Motor neuron (in vitro differentiated cells): ENCODE results near the gene TSC1. TPM values are rescaled to one million over a fixed set of nuclear protein-coding genes. Genes with fewer than 3 reads are reported as not detected.

ENCODE experiments used
- ATAC-seq, 8 experiments: fragments of 200-7000 bp; cut with Tn5 transposase; replicated peaks in 6 of 8; 2 replicates each; pipeline ENCODE4 v1.8.0; 2021; ENCODE audit warnings: mild to moderate bottlenecking in 8 of 8, moderate library complexity in 8 of 8
- H3K27ac ChIP-seq, 2 donors: fragments of 250-450 bp; sonication (Bioruptor Pico); 2 replicates each; pipeline ENCODE4 v1.9.0; 2021; ENCODE audit warnings: antibody characterized with exemption in 2 of 2, mild to moderate bottlenecking in 2 of 2, moderate library complexity in 1 of 2
- H3K4me1 ChIP-seq, 2 donors: fragments of 250-450 bp; sonication (Bioruptor Pico); replicated peaks in 1 of 2; 2 replicates each; pipeline ENCODE4 v1.6.1; 2021; ENCODE audit warnings: antibody characterized with exemption in 2 of 2, mild to moderate bottlenecking in 2 of 2, moderate library complexity in 1 of 2
- H3K4me3 ChIP-seq, 5 donors: fragments of 250-450 bp; sonication (Bioruptor Pico); 2 replicates each; pipeline ENCODE4 v1.9.0; 2021; ENCODE audit warnings: antibody characterized with exemption in 5 of 5, mild to moderate bottlenecking in 5 of 5, moderate library complexity in 4 of 5
- WGBS, 10 experiments: fragments of 450-650 bp; shearing (Covaris generic); methylation state at CpG; one replicate each; pipeline ENCODE4 v1.0.0; 2022; 5-methylcytosine and 5-hydroxymethylcytosine counted together
- in situ Hi-C, 9 experiments: fragments of 400-800 bp; cut with MboI; loops; one replicate each; pipeline ENCODE4 v1.15.0; 2021; ENCODE audit warnings: low sequenced_read_pairs in 9 of 9, low pct_unique_long_range_greater_than_20kb in 2 of 9; ENCODE audit not compliant: unreplicated experiment in 9 of 9
- total RNA-seq, 8 experiments: library from RNA; unstranded; fragments of 300-600 nt; gene quantifications; 2 replicates each; pipeline versions ENCODE4 v1.2.3 to v1.2.4, GENCODE V29; 2022

Gene TSC1
- total RNA-seq, 8 experiments from 2014 or later: 22.0 to 58.6 (median 31.4) TPM

DNA sequence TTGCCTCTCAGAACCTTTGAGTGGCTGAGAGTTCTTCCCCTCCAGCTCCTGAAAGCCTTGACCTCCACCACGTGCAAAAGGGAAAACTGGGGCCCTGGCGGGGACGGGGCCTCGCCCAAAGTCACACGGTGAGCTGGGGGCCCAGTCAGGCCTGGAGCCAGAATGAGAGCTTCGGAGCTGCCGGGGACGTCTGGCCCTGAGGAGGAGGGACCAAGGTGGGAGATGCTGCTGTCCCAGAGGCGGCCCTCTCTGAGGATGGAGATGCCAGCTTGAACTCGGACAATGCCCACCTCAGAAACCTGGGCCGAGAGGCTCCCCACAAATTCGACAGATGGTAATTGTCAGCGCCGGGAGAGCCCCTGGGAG is 67.0 kb downstream of the TSC1 start:
- in situ Hi-C loops: no loop called here
- H3K4me1 ChIP-seq: peaks cover 3 to 5% of the 10 kb centered on the region in 2 donors
- ATAC-seq: no peak
- WGBS, 10 experiments: 41 to 60% methylated on average over 4 to 11 of the region's 14 CpGs; no CpG with 5 or more reads in 8 of the 10 experiments
- H3K4me3 ChIP-seq: peak overlapping the region; percentile 72 to 97 (median 84)
- H3K27ac ChIP-seq: no peak overlapping the region

DNA sequence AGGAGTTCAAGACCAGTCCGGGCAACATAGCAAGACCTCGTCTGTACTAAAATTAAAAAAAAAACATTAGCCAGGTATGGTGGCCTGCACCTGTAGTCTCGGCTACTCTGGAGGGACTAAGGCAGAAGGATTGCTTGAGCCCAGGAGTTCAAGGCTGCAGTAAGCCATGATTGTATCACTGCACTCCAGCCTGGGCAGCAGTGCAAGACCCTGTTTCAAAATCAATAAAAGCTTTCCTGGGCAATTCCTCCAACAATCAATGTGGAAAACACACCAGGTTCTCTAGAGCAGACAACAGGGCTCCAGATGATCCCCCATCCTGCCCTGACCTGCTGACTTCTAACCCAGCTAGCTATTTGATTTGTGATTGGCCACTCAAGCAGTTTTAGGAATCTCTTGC is 67.6 kb downstream of the TSC1 start:
- no peak for ATAC-seq
- WGBS, 10 experiments: 0 to 92% (median 82%) methylated on average over 1 to 3 of the region's 3 CpGs; no CpG with 5 or more reads in 3 of the 10 experiments
- in situ Hi-C loops: no loop called here
- Histone ChIP-seq H3K27ac (no peak overlapping the region), H3K4me1 (peaks cover 3 to 5% of the 10 kb centered on the region in 2 donors), H3K4me3 (peak overlapping the region in 1 of 5 donors; percentile 84)

DNA sequence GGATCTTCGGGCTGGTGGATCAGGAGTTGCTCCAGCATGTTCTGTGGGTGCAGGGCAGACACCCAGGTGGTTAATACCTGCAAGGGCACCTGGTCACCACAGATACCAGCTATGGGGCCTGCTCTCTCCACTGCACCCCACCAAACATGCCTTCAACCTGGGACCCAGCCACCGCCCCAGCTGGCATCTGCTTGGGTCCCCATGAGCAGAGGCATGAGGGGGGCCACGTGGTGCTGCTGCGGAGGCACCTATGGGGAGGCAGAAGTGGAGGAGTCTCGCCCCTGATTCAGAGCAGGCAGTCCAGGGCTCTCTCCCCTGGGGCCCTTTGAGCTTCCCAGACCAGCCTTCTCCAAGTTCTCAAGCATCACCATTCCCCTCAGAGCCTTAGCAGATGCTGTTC is 69.3 kb downstream of the TSC1 start:
- WGBS, 10 experiments: 20 to 87% (median 56%) methylated on average over 1 to 3 of the region's 5 CpGs; no CpG with 5 or more reads in 6 of the 10 experiments
- Histone ChIP-seq H3K4me3 (no peak overlapping the region), H3K27ac (no peak overlapping the region), H3K4me1 (peaks cover 3 to 5% of the 10 kb centered on the region in 2 donors)
- in situ Hi-C loops: no loop called here
- ATAC-seq: no peak

DNA sequence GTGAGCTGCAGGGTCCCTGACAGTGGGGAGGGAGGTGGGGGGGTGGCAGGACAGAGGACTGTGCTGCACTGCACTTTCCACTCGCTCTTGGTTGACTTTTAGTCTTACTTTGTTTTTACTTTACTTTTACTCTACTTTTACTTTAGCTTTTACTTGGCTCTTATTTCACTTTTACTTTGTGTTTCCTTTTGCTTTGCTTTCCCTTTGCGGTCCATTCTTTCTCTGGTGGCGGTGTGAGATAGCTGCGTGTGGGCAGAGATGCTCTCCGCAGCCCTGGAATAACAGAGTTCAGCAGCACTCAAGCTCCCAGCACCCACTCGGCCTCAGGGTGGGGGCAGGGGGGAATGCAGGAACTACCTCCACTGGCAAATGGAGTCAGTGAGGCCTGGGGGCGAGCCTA is 71.0 kb downstream of the TSC1 start:
- in situ Hi-C loops: no loop called here
- Histone ChIP-seq H3K4me1 (peaks cover 0 to 5% of the 10 kb centered on the region in 2 donors), H3K4me3 (no peak overlapping the region), H3K27ac (no peak overlapping the region)
- ATAC-seq: no peak
- 49 to 100% (median 66%) methylated on average over 1 to 7 of the region's 7 CpGs; no CpG with 5 or more reads in 2 of the 10 experiments for WGBS, 10 experiments

DNA sequence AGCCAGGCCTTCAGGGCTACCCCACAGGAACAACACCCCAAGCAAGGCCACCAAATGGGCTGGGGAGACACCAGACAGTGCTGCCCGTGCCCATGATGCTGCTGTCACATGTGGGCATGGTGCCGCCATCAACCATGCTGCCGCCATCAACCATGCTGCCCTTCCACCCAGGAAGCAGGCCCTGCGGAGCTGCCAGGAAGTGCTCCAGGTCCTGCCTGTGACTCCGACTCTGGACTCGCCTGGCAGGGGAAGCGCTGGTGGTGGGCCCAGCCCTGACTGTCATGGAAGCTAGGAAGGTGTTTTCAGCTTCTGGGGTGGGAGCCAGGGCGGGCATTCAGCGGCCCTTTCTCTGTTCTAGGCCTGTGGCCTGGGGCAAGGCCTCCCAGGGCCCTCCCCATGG is 75.2 kb downstream of the TSC1 start:
- in situ Hi-C loops: no loop called here
- H3K4me1 ChIP-seq: peaks cover 5 to 6% of the 10 kb centered on the region in 2 donors
- 90 to 100% (median 97%) methylated on average over 1 to 6 of the region's 9 CpGs; no CpG with 5 or more reads in 7 of the 10 experiments for WGBS, 10 experiments
- no peak overlapping the region for H3K4me3 ChIP-seq
- no peak overlapping the region for H3K27ac ChIP-seq
- no peak for ATAC-seq

DNA sequence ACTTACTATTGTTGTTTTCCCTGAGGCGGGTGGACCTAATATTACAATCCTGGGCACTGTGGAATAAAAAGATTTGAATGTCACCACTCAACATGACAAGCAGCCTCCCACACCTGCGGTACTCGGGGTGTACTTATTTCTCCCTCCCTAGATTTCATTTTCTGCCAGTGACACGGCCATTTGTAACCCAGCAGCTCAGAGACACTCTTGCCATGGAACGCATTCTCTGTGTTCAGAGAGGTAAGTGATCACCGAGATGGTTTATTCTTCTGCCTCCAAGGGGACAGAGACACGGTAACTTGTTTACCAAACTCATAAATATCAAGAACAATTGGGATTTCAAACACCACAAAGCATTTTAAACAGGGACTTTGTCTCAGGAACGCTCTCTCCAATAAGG is 77.5 kb downstream of the TSC1 start:
- WGBS, 10 experiments: 40 to 75% (median 59%) methylated on average over 3 to 8 of the region's 8 CpGs; no CpG with 5 or more reads in 1 of the 10 experiments
- Histone ChIP-seq H3K4me3 (no peak overlapping the region), H3K27ac (no peak overlapping the region), H3K4me1 (peaks cover 5 to 6% of the 10 kb centered on the region in 2 donors)
- in situ Hi-C loops: no loop called here
- ATAC-seq: peak in 1 of 8 experiments; percentile 53

DNA sequence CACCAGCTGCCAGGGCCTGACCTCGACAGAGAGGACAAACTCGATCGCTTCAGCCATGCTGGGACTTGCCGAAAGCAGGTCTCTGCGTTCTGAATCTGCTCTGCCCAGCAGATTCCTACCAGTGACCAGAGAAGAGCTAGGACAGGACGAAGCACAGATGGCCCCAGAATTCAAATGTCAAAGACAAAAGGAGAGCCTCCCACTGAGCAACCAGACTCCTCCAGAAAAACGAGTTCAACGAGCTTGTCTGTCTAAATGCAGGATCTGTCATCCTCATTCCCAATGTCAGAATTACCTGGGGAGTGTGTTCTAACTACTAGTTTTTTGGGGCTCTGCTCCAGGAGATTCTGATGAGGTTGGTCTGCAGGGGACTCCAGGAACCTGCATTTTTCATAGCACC is 79.7 kb downstream of the TSC1 start:
- ATAC-seq: no peak
- Histone ChIP-seq H3K27ac (no peak overlapping the region), H3K4me3 (no peak overlapping the region), H3K4me1 (peaks cover 5 to 6% of the 10 kb centered on the region in 2 donors)
- WGBS, 10 experiments: 0 to 35% (median 29%) methylated on average over 1 to 5 of the region's 8 CpGs; no CpG with 5 or more reads in 5 of the 10 experiments
- in situ Hi-C loops: no loop called here

DNA sequence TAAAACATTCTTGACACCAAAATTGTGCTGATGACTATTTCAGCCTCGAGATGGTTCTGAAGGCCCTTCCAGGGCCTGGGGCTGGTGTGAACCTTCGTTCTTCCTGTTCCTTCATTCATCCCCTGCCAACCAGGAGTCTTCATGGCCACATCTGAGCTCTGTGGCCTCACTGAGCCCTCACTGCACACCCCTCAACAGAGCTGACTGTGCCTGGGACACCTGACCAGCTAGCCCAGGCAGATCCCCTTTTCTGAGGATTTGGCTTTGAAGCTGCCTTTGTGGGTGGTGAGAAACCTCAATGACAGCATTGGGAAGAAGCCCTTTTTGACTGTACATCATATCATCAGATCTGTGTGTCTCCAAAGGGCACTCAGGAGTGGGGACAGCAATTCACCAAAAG is 80.1 kb downstream of the TSC1 start:
- Histone ChIP-seq H3K4me3 (no peak overlapping the region), H3K27ac (no peak overlapping the region), H3K4me1 (peaks cover 5 to 6% of the 10 kb centered on the region in 2 donors)
- in situ Hi-C loops: no loop called here
- WGBS, 10 experiments: 10 to 100% (median 67%) methylated on average over 1 to 2 of the region's 2 CpGs; no CpG with 5 or more reads in 3 of the 10 experiments
- no peak for ATAC-seq

DNA sequence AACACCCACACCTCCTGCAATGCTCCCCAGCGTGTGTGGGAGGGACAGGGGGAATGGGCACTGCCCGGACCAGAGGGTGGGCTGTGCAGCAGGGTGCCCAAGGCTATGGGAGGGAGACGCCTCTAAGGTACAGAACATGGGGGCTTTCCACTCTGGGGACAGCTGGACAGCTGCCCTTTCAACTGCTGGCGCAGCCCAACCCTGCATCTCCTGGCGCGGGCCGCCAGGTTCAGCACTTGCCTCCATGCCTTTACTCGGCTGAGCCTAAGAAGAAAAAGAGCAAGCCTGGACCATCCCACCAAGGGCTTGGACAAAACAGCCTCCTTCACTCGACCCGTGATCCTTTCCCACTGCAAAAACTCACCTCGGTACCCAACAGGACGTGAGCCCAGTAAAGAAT is 81.3 kb downstream of the TSC1 start:
- no peak for ATAC-seq
- in situ Hi-C loops: no loop called here
- no peak overlapping the region for H3K4me3 ChIP-seq
- no peak overlapping the region for H3K27ac ChIP-seq
- WGBS, 10 experiments: 42 to 100% (median 90%) methylated on average over 1 to 8 of the region's 12 CpGs; no CpG with 5 or more reads in 5 of the 10 experiments
- peaks cover 5 to 6% of the 10 kb centered on the region in 2 donors for H3K4me1 ChIP-seq

DNA sequence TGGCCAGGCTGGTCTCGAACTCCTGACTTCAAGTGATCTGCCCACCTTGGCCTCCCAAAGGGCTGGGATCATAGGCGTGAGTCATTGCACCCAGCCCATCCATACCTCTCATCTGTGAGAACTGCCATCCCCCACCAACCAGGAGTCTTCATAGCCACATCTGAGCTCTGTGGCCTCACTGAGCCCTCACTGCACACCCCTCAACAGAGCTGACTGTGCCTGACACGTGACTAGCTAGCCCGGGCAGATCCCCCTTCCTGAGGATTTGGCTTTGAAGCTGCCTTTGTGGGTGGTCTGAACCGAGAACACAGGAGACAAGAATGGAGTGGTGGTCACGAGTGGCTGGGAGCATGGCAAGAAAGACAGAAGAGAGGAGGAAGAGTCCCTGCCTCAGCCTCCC is 81.9 kb downstream of the TSC1 start:
- in situ Hi-C loops: no loop called here
- Histone ChIP-seq H3K27ac (no peak overlapping the region), H3K4me1 (peaks cover 3% of the 10 kb centered on the region in 2 donors), H3K4me3 (no peak overlapping the region)
- no peak for ATAC-seq
- WGBS, 10 experiments: 17 to 100% (median 60%) methylated on average over 1 to 5 of the region's 6 CpGs; no CpG with 5 or more reads in 2 of the 10 experiments

DNA sequence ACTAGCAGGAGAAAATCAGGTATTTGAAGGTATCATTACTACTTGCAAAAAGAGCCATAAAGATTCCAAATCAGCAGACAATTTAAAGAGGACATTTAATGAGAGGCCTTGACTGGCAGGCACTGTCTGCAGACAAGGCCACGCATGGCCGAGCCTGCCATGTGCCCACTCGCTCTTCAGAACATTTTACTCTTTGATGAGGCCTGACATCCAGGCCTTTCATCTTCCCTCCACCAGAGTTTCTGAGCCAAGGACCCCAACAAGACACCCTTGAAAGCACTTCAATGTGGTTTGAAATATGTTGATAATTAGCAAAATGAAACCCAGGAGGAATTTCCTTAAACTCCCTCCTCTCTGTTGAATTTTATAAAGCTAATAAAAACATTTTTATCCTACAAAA is 82.8 kb downstream of the TSC1 start:
- no peak for ATAC-seq
- WGBS, 10 experiments: 60 to 100% (median 80%) methylated on average over 1 to 3 of the region's 3 CpGs; no CpG with 5 or more reads in 3 of the 10 experiments
- no peak overlapping the region for H3K4me3 ChIP-seq
- in situ Hi-C loops: no loop called here
- no peak overlapping the region for H3K27ac ChIP-seq
- peaks cover 0 to 2% of the 10 kb centered on the region in 2 donors for H3K4me1 ChIP-seq

DNA sequence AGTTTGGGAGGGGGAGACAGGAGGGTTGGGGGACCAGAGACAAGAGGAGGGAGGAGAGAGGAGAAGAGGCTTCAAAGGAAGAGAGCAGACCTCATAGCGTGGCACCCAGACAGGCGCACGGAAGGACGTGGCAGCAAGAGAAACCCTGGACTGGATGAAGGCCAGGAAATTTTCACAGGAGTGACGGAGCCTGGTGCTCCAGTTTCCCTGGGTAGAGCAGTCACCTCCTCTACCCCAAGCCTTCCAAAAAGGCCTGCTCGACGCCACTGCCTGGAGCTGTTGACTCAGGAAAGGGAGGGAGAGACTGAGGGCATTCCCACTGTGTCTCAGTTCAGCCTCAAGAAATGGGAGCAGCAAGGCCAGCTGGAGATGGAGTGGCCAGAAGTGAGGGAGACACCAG is 85.7 kb downstream of the TSC1 start:
- ATAC-seq: no peak
- 67 to 100% methylated on average over 1 of the region's 7 CpGs; no CpG with 5 or more reads in 8 of the 10 experiments for WGBS, 10 experiments
- in situ Hi-C loops: no loop called here

DNA sequence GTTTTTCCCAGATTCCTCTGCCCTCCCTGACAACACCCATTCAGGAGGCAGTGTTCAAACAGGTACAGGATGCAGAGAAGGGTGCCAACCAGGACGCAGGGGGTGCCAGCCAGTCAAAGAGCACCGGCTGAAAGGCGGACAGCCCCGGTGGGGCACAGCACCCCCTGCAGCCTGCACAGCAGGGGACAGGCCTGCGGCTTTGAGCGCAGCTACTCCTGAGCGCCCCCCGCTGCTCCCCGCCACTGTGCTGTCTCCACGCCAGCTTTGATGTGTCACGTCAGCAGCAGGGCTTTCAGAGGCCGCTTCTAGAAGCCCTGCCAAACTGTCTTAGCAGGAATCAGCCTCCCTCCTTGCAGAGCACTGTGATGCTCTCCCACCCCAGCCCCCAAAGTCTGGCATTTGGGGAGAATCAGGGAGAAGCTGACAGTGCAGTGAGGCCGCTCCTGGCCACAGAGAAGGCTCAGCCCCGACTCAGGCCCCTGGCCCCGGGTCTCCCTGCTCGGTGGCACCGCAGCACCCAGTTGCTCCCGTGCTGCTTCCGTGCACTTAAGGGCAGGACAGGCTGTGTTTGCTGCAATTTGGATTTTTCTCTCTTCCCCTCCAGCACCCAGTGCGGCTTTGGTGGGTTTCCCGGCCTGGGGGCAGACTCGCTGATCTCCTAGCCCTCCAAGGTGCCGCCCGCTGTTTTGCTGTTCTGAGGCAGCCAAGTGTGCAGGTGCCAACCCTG is 86.6 kb downstream of the TSC1 start:
- Histone ChIP-seq H3K4me1 (no peaks in the 10 kb centered on the region), H3K4me3 (no peak overlapping the region), H3K27ac (no peak overlapping the region)
- peak in 3 of 8 experiments; percentile 39 to 78 (median 46) for ATAC-seq
- WGBS, 10 experiments: 30 to 97% (median 90%) methylated on average over 2 to 6 of the region's 24 CpGs; no CpG with 5 or more reads in 5 of the 10 experiments
- in situ Hi-C loops: no loop called here

More for the DNA sequence above, 85.7 kb downstream of the TSC1 start:
- no peak overlapping the region for H3K27ac ChIP-seq
- H3K4me3 ChIP-seq: no peak overlapping the region
- no peaks in the 10 kb centered on the region for H3K4me1 ChIP-seq
